GM19193 (cell line): Measurements from ENCODE around the gene SPATA31C1.
"Not testable (repeated sequence)": the region's sequence is repeated elsewhere in the genome, so short reads cannot be mapped to it uniquely, and the experiment has no call there.

Experiments
- POLR2A ChIP-seq: IDR thresholded peaks from 4 replicates; pipeline ENCODE4 v1.6.1; 2011; ENCODE audit not compliant: insufficient read depth, insufficient read length; ENCODE audit errors: extremely low read depth

The SPATA31C1 gene

GRCh38 chr9:87917662-87918061, at the start of gene SPATA31C1:
SPATA31C1 (plus strand) TSS chr9:87917962.
- not testable (repeated sequence) for TF ChIP-seq POLR2A

DNA sequence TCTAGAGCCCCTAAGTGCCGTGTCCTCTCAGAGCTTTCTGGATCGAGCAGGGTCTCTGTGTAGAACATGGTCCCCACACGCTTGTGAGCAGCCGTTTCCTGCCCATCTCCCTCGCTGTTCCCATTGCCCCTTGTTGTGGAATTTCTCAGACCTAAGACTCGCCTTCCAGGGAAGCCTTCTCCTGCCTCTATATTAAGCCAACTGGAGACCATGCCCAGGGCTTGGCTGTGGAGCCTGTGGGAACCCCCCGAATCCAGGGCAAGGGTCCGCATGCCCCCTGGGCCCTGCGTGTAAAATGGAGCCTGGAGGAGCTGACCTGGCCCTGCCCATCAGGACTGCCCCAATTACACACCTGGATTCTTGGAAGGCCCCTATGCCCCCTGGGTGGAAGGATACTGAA, 49.6 kb upstream of the SPATA31C1 start:
- TF ChIP-seq POLR2A = no peak

DNA sequence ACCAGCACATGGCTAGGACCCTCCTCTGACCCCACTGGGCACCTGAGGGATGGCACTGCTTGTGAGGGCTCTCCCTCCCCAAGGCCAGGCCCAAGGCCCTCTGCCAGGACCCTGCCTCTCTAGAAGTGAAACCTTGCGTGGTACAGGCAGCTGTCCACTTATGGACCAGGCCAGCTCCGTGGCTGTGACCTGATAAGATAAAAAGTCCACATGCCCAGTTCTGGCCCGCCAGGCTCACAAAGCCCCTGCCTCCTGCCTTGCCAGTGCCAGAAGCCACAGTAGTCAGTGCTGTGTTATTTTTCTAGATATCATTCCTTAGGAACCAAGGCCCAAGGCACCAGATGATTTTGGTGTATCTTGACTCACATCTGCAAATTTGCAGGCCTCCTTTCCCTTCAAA, 49.1 kb upstream of the SPATA31C1 start:
- TF ChIP-seq POLR2A = no peak

DNA sequence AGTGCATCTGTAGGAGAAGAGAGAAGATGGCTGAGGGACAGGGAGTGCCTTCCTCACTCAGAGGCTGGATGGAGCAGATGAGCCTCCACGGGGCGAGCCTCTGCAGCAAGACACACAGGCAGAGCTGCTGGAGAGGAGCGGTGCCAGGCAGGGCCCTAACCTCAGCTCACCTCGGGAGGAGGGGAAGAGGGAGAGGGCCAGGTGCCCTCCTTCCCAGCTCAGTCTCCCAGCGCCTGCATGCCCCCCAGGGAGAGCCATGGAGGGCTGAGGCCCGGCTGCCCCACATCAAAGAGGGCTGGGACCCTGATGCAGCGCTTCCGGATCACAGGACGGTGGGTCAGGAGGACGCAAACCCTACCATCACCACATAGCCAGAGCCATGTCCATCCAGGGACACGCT, 48.7 kb upstream of the SPATA31C1 start:
- TF ChIP-seq POLR2A = no peak

DNA sequence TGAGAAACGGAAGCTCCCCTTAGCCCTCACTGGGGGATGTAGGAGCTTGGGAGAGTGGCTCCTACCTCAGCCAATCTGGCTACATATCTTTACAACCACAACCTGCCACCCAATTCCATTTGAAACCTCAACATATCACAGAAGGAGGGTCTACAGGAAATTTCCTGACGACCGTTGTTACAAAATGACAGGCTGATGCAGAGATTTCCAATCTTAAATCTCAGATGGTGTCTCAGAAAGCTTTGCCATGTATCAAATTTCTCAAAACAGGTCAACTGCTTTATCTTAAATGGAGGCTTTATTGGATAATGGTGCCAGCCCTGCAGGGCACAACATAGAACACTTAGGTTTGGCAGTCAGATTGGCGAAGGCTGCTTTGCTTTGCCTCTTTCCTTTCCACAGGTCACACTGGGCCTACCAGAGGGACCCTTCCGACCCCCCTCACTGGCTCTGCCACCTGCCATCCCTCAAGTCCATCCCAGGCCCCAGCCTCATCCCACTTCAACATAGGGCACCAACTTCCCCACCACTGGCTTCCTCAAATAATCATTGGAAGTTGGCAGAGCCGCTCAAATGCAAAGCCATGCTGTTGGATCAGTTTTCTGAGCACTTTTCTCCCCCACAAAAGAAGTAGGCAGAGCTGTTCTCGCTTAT, 46.2 kb upstream of the SPATA31C1 start:
- TF ChIP-seq POLR2A = no peak

- no peak for TF ChIP-seq POLR2A
These were observed 45.6 kb upstream of the SPATA31C1 start for GRCh38 chr9:87872079-87872624.

GRCh38 chr9:87873607-87874303, 44.0 kb upstream of the SPATA31C1 start:
- no peak for TF ChIP-seq POLR2A

DNA sequence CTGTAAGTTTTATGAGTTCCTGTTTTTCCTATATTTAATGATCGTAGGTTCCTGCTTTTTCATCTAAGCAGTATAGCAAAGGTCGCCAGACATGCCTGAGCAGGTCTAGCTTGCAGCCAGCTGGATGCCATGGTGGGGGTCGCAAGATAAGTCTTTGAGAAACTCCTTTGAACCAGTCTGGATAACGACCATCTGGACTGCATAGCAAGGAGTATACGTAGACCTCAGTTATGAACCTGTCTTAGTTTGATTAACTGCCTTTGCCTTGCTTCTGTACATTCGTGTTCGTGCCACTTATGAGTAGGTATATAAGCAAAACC, 43.5 kb upstream of the SPATA31C1 start:
- no peak for TF ChIP-seq POLR2A

DNA sequence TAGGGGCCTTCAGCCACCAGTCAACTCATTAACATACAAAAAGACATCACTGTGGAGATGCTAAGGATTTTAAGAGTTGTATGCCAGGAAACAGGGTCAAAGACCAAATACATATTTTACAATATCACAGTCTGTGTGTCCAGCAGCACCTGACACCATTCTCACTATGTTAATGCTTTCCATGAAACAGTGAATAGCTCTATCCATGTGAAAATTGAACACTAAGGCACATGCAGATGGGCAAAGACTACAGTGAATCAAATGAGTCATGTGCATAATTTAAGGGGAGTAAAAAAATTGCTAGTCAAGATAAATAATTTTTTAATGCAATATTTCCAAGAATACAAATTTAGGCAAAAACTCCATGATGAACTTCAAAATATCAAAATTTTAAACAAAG, 42.7 kb upstream of the SPATA31C1 start:
- no peak for TF ChIP-seq POLR2A

DNA sequence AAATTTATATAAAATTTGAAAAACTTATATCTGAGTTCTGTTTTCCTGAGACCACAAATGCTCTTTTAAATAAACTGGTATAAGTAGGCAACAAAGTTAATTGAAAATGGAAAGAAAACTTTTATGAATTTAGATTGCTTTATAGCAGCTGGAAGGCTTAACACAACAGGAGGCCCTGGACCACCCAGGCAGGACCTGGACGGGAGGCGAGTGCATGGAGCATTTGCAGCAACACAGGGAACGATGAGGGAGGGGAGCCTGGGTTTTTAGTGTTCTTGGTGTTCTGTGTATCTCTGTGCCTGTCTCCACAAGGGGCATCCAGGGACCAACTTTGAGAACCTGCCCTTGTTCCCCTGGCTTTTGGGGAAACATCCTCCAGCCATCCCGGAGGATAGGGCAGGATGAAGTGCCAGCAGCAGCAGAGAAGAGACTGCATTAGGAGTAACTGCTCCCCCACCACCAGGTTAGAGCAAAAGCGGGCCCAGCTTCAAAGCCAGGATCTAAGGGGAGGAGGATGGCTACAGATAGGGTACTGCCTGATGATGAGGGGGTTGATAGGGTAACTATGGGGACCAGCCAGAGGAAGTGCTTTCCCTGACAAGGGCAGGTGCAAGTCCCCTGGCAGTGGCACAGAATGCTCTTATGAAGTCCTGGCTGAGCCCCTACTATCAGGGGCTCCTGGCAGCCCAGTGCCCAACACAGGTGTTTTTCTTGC, 41.8 kb upstream of the SPATA31C1 start:
- TF ChIP-seq POLR2A = no peak

- TF ChIP-seq POLR2A = no peak
These were observed 41.1 kb upstream of the SPATA31C1 start for GRCh38 chr9:87876708-87877107.

GRCh38 chr9:87878989-87879511, 38.7 kb upstream of the SPATA31C1 start:
- no peak for TF ChIP-seq POLR2A

DNA sequence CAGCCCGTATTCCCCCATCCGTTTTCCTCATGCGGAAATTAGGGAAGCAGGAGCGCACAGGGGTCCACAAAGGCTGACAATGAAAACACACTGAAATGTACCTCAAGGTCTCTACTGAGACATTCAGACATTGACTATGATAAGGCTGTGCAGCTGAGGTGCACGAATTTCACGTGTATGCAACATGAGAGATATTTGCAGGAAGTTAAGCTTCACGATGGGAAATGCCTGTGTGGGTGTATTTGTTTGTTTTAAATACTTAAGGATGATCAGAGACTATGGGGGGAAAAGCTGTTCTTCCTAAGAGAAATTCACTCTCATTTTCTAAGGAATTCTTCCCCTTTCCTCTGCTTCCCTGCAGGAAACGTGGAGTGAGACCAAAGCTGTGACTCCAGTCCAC, 37.6 kb upstream of the SPATA31C1 start:
- no peak for TF ChIP-seq POLR2A

- TF ChIP-seq POLR2A = no peak
These were observed 37.1 kb upstream of the SPATA31C1 start for GRCh38 chr9:87880683-87881082.

GRCh38 chr9:87882627-87883026, 35.1 kb upstream of the SPATA31C1 start, which contains the start of gene SPATA31E1:
SPATA31E1 (plus strand) TSS chr9:87882877; CDS start chr9:87882892, 15 bp downstream.
- TF ChIP-seq POLR2A = no peak
